ENCODE measurements around the gene FARS2. TPM values are rescaled to one million over a fixed set of nuclear protein-coding genes. Genes with fewer than 3 reads are reported as not detected.
A peak's percentile ranks its signal among the peaks of the same experiment; 100 is the strongest.

Gene FARS2
- total and polyA plus RNA-seq, 2 of the 13 experiments (the other 11 are each of a cell fraction or from before 2014, with no cell fraction given) = 15.4 to 26.0 TPM

DNA sequence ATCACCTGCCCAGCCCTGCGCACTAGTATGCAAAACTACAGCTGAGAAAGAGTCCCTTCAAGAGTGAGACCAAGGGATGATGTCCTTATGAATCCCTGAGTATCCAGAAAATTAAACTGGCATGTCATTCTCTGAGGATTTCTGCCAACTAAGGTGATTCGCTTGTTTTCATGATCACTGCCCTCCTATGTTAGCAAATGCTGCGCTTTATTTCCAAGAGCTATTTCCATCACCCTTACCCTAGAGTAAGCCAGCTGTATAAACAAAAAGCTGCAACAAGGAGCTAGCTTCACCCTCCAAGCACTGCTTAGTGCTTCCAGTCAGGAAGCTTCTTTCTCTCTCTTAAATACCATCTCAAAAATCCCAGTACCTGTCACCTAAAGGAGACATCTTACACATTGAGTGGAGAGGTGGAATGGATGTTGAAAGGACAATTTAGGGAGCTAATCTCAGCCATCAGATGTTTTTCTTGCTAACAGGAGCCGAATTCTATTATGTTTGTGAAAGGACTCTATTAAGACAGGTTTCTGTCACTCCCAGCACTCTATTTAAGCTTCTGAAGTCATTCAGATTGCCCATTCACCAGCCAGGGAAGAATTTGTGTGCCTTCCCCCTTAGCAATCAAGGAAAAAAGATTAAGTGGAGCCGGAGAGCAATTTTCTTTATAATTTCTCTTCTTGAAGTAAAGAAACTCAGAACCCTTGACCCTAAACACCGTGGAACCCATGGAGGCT is 423.2 kb downstream of the FARS2 start:
- FAIRE-seq (no peak), ATAC-seq (no peak), DNase-seq (ENCODE audit: low spot score) (no peak)
- H3K27me3 ChIP-seq (ENCODE audit: control insufficient read depth in 1 of 2, insufficient read depth in 2 of 2, low read length in 2 of 2) = no peaks in the 10 kb centered on the region
- 81% methylated on average over 6 of the region's 6 CpGs for WGBS (ENCODE audit: low lambda C conversion rate)
- intact Hi-C loops (cut with micrococcal nuclease; ENCODE audit: unreplicated experiment) = no loop called here
- in situ Hi-C loops (cut with HindIII; ENCODE audit: extremely low pct_ligation_motif_present, low pct_unique_long_range_greater_than_20kb) = no loop called here
- H3K4me1 ChIP-seq (ENCODE audit: insufficient read depth, low read length) = no peaks in the 10 kb centered on the region
- ChIA-PET POLR2A (no interaction called here), CTCF (ENCODE audit: low intra/inter-chr PET ratio, low total read pairs) (no interaction called here)
- no TSS peak for BruUV-seq (replicated peaks)
- H3K27ac ChIP-seq (ENCODE audit: extremely low read length, insufficient read depth, low read length) = no peak overlapping the region
- TF ChIP-seq IKZF5 (CRISPR knock-in tag; IDR thresholded peaks at IDR 0.05) = no peak
- no peak for TF ChIP-seq ZNF207 (IDR thresholded peaks at IDR 0.05; ENCODE audit: borderline replicate concordance)
- no peak for TF ChIP-seq FUBP1 (CRISPR knock-in tag; IDR thresholded peaks at IDR 0.05; ENCODE audit: borderline replicate concordance)
- TF ChIP-seq MAFK (conservative IDR thresholded peaks at IDR 0.05 in 1 of 2, IDR thresholded peaks at IDR 0.05 in 1 of 2; ENCODE audit: low read length in 2 of 2) = peak in 1 of 2 experiments; percentile 34; a peak in 2 of 4 replicates
- no peak for TF ChIP-seq MBD4 (IDR thresholded peaks at IDR 0.05; ENCODE audit: borderline replicate concordance, low read length)
- 0 out of 2 replicates have a peak, but pooled peaks have one; percentile 24 for TF ChIP-seq MAFF (IDR thresholded peaks at IDR 0.05; ENCODE audit: low read depth, low read length)
- no peaks in the 10 kb centered on the region for H4K20me1 ChIP-seq (ENCODE audit: insufficient read depth, low read length)
- no peaks in the 10 kb centered on the region for H3K9me3 ChIP-seq (ENCODE audit: low read length)
- H3K79me2 ChIP-seq (ENCODE audit: insufficient read depth, low read length) = no peaks in the 10 kb centered on the region
- H3K9ac ChIP-seq (ENCODE audit: insufficient read depth, low read depth, low read length) = no peak overlapping the region
- no peak overlapping the region for H3K4me2 ChIP-seq (ENCODE audit: low read depth, low read length)
- no peak overlapping the region for H3K4me3 ChIP-seq (replicated peaks in 1 of 3; ENCODE audit: insufficient read depth in 1 of 3, low read depth in 2 of 3, low read length in 3 of 3)
- no peak overlapping the region for H2AFZ ChIP-seq (ENCODE audit: low read length)
- no peaks in the 10 kb centered on the region for H3K36me3 ChIP-seq (replicated peaks in 1 of 2; ENCODE audit: control insufficient read depth in 1 of 2, insufficient read depth in 2 of 2, low read length in 2 of 2)

Measured in HepG2 (cell line).